ENCODE results near the gene ABHD17B. TPM values are rescaled to one million over a fixed set of nuclear protein-coding genes. Genes with fewer than 3 reads are reported as not detected.
A peak's percentile ranks its signal among the peaks of the same experiment; 100 is the strongest.

Gene ABHD17B
- total RNA-seq, 1 experiment from 2014 or later, result 12.9 TPM

- Histone ChIP-seq H3K27ac (ENCODE audit: low read length) (no peak overlapping the region), H3K9ac (ENCODE audit: low read length) (no peak overlapping the region), H3K9me2 (replicated peaks; ENCODE audit: insufficient read depth, low read length) (no peaks in the 10 kb centered on the region), H3K79me2 (ENCODE audit: low read length) (peaks cover 27% of the 10 kb centered on the region), H2AFZ (ENCODE audit: low read length) (no peak overlapping the region), H3K4me3 (ENCODE audit: low read length) (no peak overlapping the region), H3K27me3 (ENCODE audit: low read length) (no peaks in the 10 kb centered on the region), H3K4me2 (ENCODE audit: low read depth, low read length, poor library complexity, severe bottlenecking) (no peak overlapping the region), H4K20me1 (ENCODE audit: insufficient read depth, low read depth, low read length) (no peaks in the 10 kb centered on the region; the same call in 1 of the 2 replicates), H3K9me3 (ENCODE audit: low read length) (no peaks in the 10 kb centered on the region), H3K4me1 (ENCODE audit: low read length) (peaks cover 13% of the 10 kb centered on the region), H3K36me3 (ENCODE audit: insufficient read depth, low read length) (no peaks in the 10 kb centered on the region)
- no peak for DNase-seq
Observed at GRCh38 chr9:71937070-71937625, 26.2 kb upstream of the ABHD17B start.

- H3K4me3 ChIP-seq (ENCODE audit: low read length), result no peak overlapping the region
- no peaks in the 10 kb centered on the region for H3K9me2 ChIP-seq (replicated peaks; ENCODE audit: insufficient read depth, low read length)
- H3K9ac ChIP-seq (ENCODE audit: low read length), result no peak overlapping the region
- H3K4me1 ChIP-seq (ENCODE audit: low read length), result peaks cover 13% of the 10 kb centered on the region
- peaks cover 24% of the 10 kb centered on the region for H3K79me2 ChIP-seq (ENCODE audit: low read length)
- H3K9me3 ChIP-seq (ENCODE audit: low read length), result no peaks in the 10 kb centered on the region
- no peak for DNase-seq
- H3K27ac ChIP-seq (ENCODE audit: low read length), result no peak overlapping the region
- H4K20me1 ChIP-seq (ENCODE audit: insufficient read depth, low read depth, low read length), result no peaks in the 10 kb centered on the region; the same call in 1 of the 2 replicates
- no peak overlapping the region for H2AFZ ChIP-seq (ENCODE audit: low read length)
- H3K36me3 ChIP-seq (ENCODE audit: insufficient read depth, low read length), result no peaks in the 10 kb centered on the region
- no peaks in the 10 kb centered on the region for H3K27me3 ChIP-seq (ENCODE audit: low read length)
- no peak overlapping the region for H3K4me2 ChIP-seq (ENCODE audit: low read depth, low read length, poor library complexity, severe bottlenecking)
Observed at GRCh38 chr9:71936066-71936465, 25.1 kb upstream of the ABHD17B start.

- DNase-seq, result no peak
Observed at GRCh38 chr9:71931166-71931565, 20.2 kb upstream of the ABHD17B start.

GRCh38 chr9:71929791-71930440 lies 18.9 kb upstream of the ABHD17B start:
- Histone ChIP-seq H3K9me2 (replicated peaks; ENCODE audit: insufficient read depth, low read length) (no peaks in the 10 kb centered on the region), H3K27ac (ENCODE audit: low read length) (no peak overlapping the region), H3K9ac (ENCODE audit: low read length) (no peak overlapping the region), H3K9me3 (ENCODE audit: low read length) (no peaks in the 10 kb centered on the region), H2AFZ (ENCODE audit: low read length) (no peak overlapping the region), H3K36me3 (ENCODE audit: insufficient read depth, low read length) (no peaks in the 10 kb centered on the region), H4K20me1 (ENCODE audit: insufficient read depth, low read depth, low read length) (no peaks in the 10 kb centered on the region; the same call in 1 of the 2 replicates), H3K4me2 (ENCODE audit: low read depth, low read length, poor library complexity, severe bottlenecking) (no peak overlapping the region), H3K79me2 (ENCODE audit: low read length) (peaks cover 18% of the 10 kb centered on the region), H3K4me1 (ENCODE audit: low read length) (no peaks in the 10 kb centered on the region), H3K27me3 (ENCODE audit: low read length) (no peaks in the 10 kb centered on the region), H3K4me3 (ENCODE audit: low read length) (no peak overlapping the region)
- DNase-seq, result no peak

More at GRCh38 chr9:71931166-71931565, 20.2 kb upstream of the ABHD17B start:
- no peaks in the 10 kb centered on the region; the same call in 1 of the 2 replicates for H4K20me1 ChIP-seq (ENCODE audit: insufficient read depth, low read depth, low read length)
- no peaks in the 10 kb centered on the region for H3K9me2 ChIP-seq (replicated peaks; ENCODE audit: insufficient read depth, low read length)
- H3K27me3 ChIP-seq (ENCODE audit: low read length), result no peaks in the 10 kb centered on the region
- H3K4me2 ChIP-seq (ENCODE audit: low read depth, low read length, poor library complexity, severe bottlenecking), result no peak overlapping the region
- no peak overlapping the region for H3K4me3 ChIP-seq (ENCODE audit: low read length)
- H3K79me2 ChIP-seq (ENCODE audit: low read length), result peaks cover 12% of the 10 kb centered on the region
- H3K9ac ChIP-seq (ENCODE audit: low read length), result no peak overlapping the region
- no peaks in the 10 kb centered on the region for H3K9me3 ChIP-seq (ENCODE audit: low read length)
- no peak overlapping the region for H3K27ac ChIP-seq (ENCODE audit: low read length)
- no peak overlapping the region for H2AFZ ChIP-seq (ENCODE audit: low read length)
- no peaks in the 10 kb centered on the region for H3K36me3 ChIP-seq (ENCODE audit: insufficient read depth, low read length)
- peaks cover 7% of the 10 kb centered on the region for H3K4me1 ChIP-seq (ENCODE audit: low read length)

- Histone ChIP-seq H4K20me1 (ENCODE audit: insufficient read depth, low read depth, low read length) (no peaks in the 10 kb centered on the region; the same call in 1 of the 2 replicates), H3K9me3 (ENCODE audit: low read length) (no peaks in the 10 kb centered on the region), H3K4me3 (ENCODE audit: low read length) (no peak overlapping the region), H3K27me3 (ENCODE audit: low read length) (no peaks in the 10 kb centered on the region), H3K36me3 (ENCODE audit: insufficient read depth, low read length) (no peaks in the 10 kb centered on the region), H3K27ac (ENCODE audit: low read length) (no peak overlapping the region), H3K9ac (ENCODE audit: low read length) (no peak overlapping the region), H3K79me2 (ENCODE audit: low read length) (peaks cover 24% of the 10 kb centered on the region), H3K9me2 (replicated peaks; ENCODE audit: insufficient read depth, low read length) (no peaks in the 10 kb centered on the region), H3K4me1 (ENCODE audit: low read length) (no peaks in the 10 kb centered on the region), H3K4me2 (ENCODE audit: low read depth, low read length, poor library complexity, severe bottlenecking) (no peak overlapping the region), H2AFZ (ENCODE audit: low read length) (no peak overlapping the region)
- DNase-seq, result no peak
Observed at GRCh38 chr9:71929223-71929622, 18.2 kb upstream of the ABHD17B start.

- peaks cover 24% of the 10 kb centered on the region for H3K79me2 ChIP-seq (ENCODE audit: low read length)
- H4K20me1 ChIP-seq (ENCODE audit: insufficient read depth, low read depth, low read length), result no peaks in the 10 kb centered on the region; the same call in 1 of the 2 replicates
- no peak overlapping the region for H3K9ac ChIP-seq (ENCODE audit: low read length)
- no peaks in the 10 kb centered on the region for H3K9me2 ChIP-seq (replicated peaks; ENCODE audit: insufficient read depth, low read length)
- H3K27ac ChIP-seq (ENCODE audit: low read length), result no peak overlapping the region
- no peak overlapping the region for H3K4me2 ChIP-seq (ENCODE audit: low read depth, low read length, poor library complexity, severe bottlenecking)
- no peaks in the 10 kb centered on the region for H3K27me3 ChIP-seq (ENCODE audit: low read length)
- no peaks in the 10 kb centered on the region for H3K9me3 ChIP-seq (ENCODE audit: low read length)
- no peaks in the 10 kb centered on the region for H3K36me3 ChIP-seq (ENCODE audit: insufficient read depth, low read length)
- no peaks in the 10 kb centered on the region for H3K4me1 ChIP-seq (ENCODE audit: low read length)
- H3K4me3 ChIP-seq (ENCODE audit: low read length), result no peak overlapping the region
- no peak overlapping the region for H2AFZ ChIP-seq (ENCODE audit: low read length)
- peak; percentile 24 for DNase-seq
Observed at GRCh38 chr9:71928806-71929205, 17.8 kb upstream of the ABHD17B start.

GRCh38 chr9:71928376-71928775 lies 17.4 kb upstream of the ABHD17B start:
- no peaks in the 10 kb centered on the region; the same call in 1 of the 2 replicates for H4K20me1 ChIP-seq (ENCODE audit: insufficient read depth, low read depth, low read length)
- no peaks in the 10 kb centered on the region for H3K9me2 ChIP-seq (replicated peaks; ENCODE audit: insufficient read depth, low read length)
- H2AFZ ChIP-seq (ENCODE audit: low read length), result no peak overlapping the region
- no peak overlapping the region for H3K27ac ChIP-seq (ENCODE audit: low read length)
- no peaks in the 10 kb centered on the region for H3K9me3 ChIP-seq (ENCODE audit: low read length)
- no peaks in the 10 kb centered on the region for H3K36me3 ChIP-seq (ENCODE audit: insufficient read depth, low read length)
- no peak overlapping the region for H3K4me2 ChIP-seq (ENCODE audit: low read depth, low read length, poor library complexity, severe bottlenecking)
- no peak overlapping the region for H3K9ac ChIP-seq (ENCODE audit: low read length)
- peaks cover 24% of the 10 kb centered on the region for H3K79me2 ChIP-seq (ENCODE audit: low read length)
- DNase-seq, result no peak
- no peak overlapping the region for H3K4me3 ChIP-seq (ENCODE audit: low read length)
- no peaks in the 10 kb centered on the region for H3K27me3 ChIP-seq (ENCODE audit: low read length)
- no peaks in the 10 kb centered on the region for H3K4me1 ChIP-seq (ENCODE audit: low read length)

- H3K27ac ChIP-seq (ENCODE audit: low read length), result no peak overlapping the region
- no peaks in the 10 kb centered on the region for H3K9me2 ChIP-seq (replicated peaks; ENCODE audit: insufficient read depth, low read length)
- H3K36me3 ChIP-seq (ENCODE audit: insufficient read depth, low read length), result no peaks in the 10 kb centered on the region
- no peaks in the 10 kb centered on the region for H3K27me3 ChIP-seq (ENCODE audit: low read length)
- no peak overlapping the region for H3K9ac ChIP-seq (ENCODE audit: low read length)
- no peak overlapping the region for H2AFZ ChIP-seq (ENCODE audit: low read length)
- peaks cover 5% of the 10 kb centered on the region for H3K4me1 ChIP-seq (ENCODE audit: low read length)
- H4K20me1 ChIP-seq (ENCODE audit: insufficient read depth, low read depth, low read length), result no peaks in the 10 kb centered on the region; the same call in 1 of the 2 replicates
- H3K4me2 ChIP-seq (ENCODE audit: low read depth, low read length, poor library complexity, severe bottlenecking), result no peak overlapping the region
- no peaks in the 10 kb centered on the region for H3K9me3 ChIP-seq (ENCODE audit: low read length)
- no peak for DNase-seq
- peaks cover 36% of the 10 kb centered on the region for H3K79me2 ChIP-seq (ENCODE audit: low read length)
- no peak overlapping the region for H3K4me3 ChIP-seq (ENCODE audit: low read length)
Observed at GRCh38 chr9:71925834-71926233, 14.8 kb upstream of the ABHD17B start.

Measured in Karpas-422 (cell line).